Measurements from ENCODE around the gene SNCB.
"Not testable (repeated sequence)": the region's sequence is repeated elsewhere in the genome, so short reads cannot be mapped to it uniquely, and the experiment has no call there.

The SNCB gene

GRCh38 chr5:176620333-176620981, 9.9 kb downstream of the SNCB start:
- DNase-seq, result no peak

- DNase-seq, result no peak
These were observed 10.6 kb downstream of the SNCB start for GRCh38 chr5:176619569-176620332.

- no peak for DNase-seq
These were observed 11.1 kb downstream of the SNCB start for GRCh38 chr5:176619203-176619568.

- DNase-seq, result no peak
These were observed 11.6 kb downstream of the SNCB start for GRCh38 chr5:176618783-176619182.

GRCh38 chr5:176616511-176616910, 13.8 kb downstream of the SNCB start:
- no peak for DNase-seq

- no peak for DNase-seq
These were observed 15.4 kb downstream of the SNCB start for GRCh38 chr5:176614805-176615478.

GRCh38 chr5:176612855-176613254, 17.5 kb downstream of the SNCB start:
- no peak for DNase-seq

GRCh38 chr5:176612008-176612407, 18.3 kb downstream of the SNCB start:
- DNase-seq, result no peak

GRCh38 chr5:176611435-176611834, 18.9 kb downstream of the SNCB start:
- no peak for DNase-seq

- DNase-seq, result no peak
These were observed 19.9 kb downstream of the SNCB start for GRCh38 chr5:176610435-176610773.

GRCh38 chr5:176609724-176610434, 20.5 kb downstream of the SNCB start, which contains the start of gene GPRIN1:
GPRIN1 (minus strand) TSS chr5:176610156; CDS start chr5:176599834, 10,322 bp downstream.
- DNase-seq, result peak; percentile 44

- DNase-seq, result peak; percentile 5
These were observed 21.2 kb downstream of the SNCB start for GRCh38 chr5:176608937-176609723.

GRCh38 chr5:176608142-176608705, 22.1 kb downstream of the SNCB start:
- no peak for DNase-seq

GRCh38 chr5:176606875-176607274, 23.5 kb downstream of the SNCB start:
- DNase-seq, result no peak

GRCh38 chr5:176606032-176606431, 24.3 kb downstream of the SNCB start:
- DNase-seq, result no peak

GRCh38 chr5:176603091-176603490, 27.2 kb downstream of the SNCB start:
- DNase-seq, result no peak

GRCh38 chr5:176601901-176602482, 28.3 kb downstream of the SNCB start:
- DNase-seq, result no peak

GRCh38 chr5:176599749-176600430, 30.4 kb downstream of the SNCB start:
- not testable (repeated sequence) for DNase-seq

- DNase-seq, result no peak
These were observed 32.6 kb downstream of the SNCB start for GRCh38 chr5:176597417-176598389.
